ENCODE results near the gene SCN10A.

DNA sequence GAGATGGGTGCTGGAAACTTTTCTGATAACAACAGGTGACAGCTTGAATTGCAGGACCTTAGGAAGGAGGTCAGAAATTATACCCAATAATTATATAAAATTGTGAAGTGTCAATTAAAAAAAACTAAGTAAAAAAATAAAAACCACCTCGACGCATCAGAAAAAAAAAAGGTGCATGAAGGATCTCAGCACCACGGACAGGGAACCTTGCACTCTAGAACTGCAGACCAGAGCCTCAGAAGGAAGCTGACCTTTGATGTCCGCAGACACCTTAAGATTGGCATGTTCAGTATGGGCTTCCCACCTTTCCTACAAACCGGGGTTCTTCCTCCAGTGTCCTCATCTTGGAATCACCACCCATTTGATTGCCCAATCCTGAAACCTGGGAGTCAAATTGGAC lies 60.9 kb downstream of the SCN10A start:
- TF ChIP-seq POLR2AphosphoS5 (IDR thresholded peaks at IDR 0.05), result no peak
- TF ChIP-seq, protein P1, sequence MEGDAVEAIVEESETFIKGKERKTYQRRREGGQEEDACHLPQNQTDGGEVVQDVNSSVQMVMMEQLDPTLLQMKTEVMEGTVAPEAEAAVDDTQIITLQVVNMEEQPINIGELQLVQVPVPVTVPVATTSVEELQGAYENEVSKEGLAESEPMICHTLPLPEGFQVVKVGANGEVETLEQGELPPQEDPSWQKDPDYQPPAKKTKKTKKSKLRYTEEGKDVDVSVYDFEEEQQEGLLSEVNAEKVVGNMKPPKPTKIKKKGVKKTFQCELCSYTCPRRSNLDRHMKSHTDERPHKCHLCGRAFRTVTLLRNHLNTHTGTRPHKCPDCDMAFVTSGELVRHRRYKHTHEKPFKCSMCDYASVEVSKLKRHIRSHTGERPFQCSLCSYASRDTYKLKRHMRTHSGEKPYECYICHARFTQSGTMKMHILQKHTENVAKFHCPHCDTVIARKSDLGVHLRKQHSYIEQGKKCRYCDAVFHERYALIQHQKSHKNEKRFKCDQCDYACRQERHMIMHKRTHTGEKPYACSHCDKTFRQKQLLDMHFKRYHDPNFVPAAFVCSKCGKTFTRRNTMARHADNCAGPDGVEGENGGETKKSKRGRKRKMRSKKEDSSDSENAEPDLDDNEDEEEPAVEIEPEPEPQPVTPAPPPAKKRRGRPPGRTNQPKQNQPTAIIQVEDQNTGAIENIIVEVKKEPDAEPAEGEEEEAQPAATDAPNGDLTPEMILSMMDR (IDR thresholded peaks at IDR 0.05), result no peak
- TF ChIP-seq POLR2A (IDR thresholded peaks at IDR 0.05), result no peak
- TF ChIP-seq EP300 (IDR thresholded peaks at IDR 0.05), result no peak

Data from suprapubic skin (tissue), 4 donors.